Upper lobe of right lung (tissue), 1 donor: ENCODE data around the gene UBA7. TPM values are rescaled to one million over a fixed set of nuclear protein-coding genes. Genes with fewer than 3 reads are reported as not detected.
A peak's percentile ranks its signal among the peaks of the same experiment; 100 is the strongest.

Experiments used
- ATAC-seq: fragments of 200-7000 bp; cut with Tn5 transposase; one replicate; pipeline ENCODE4 v1.9.1; 2020; ENCODE audit warnings: mild to moderate bottlenecking, moderate library complexity
- DNase-seq: peaks from one replicate; pipeline ENCODE4 v3.0.0-alpha.2; 2020
- H3K27ac ChIP-seq: fragments of 200-600 bp; one replicate; pipeline ENCODE4 v1.8.0; 2022
- H3K27me3 ChIP-seq: fragments of 200-600 bp; one replicate; pipeline ENCODE4 v1.8.0; 2022; ENCODE audit warnings: mild to moderate bottlenecking
- H3K36me3 ChIP-seq: fragments of 200-600 bp; one replicate; pipeline ENCODE4 v1.8.0; 2022
- H3K4me1 ChIP-seq: fragments of 200-600 bp; one replicate; pipeline ENCODE4 v1.8.0; 2022
- H3K4me3 ChIP-seq: fragments of 200-600 bp; one replicate; pipeline ENCODE4 v1.8.0; 2022; ENCODE audit warnings: mild to moderate bottlenecking
- H3K9me3 ChIP-seq: fragments of 200-600 bp; one replicate; pipeline ENCODE4 v1.8.0; 2022
- CTCF ChIP-seq: fragments of 200-600 bp; IDR thresholded peaks from one replicate; pipeline ENCODE4 v1.8.0; 2022; ENCODE audit warnings: antibody characterized with exemption
- intact Hi-C: fragments of 100-400 bp; cut with DNase I; formaldehyde crosslinking; loops from one replicate; pipeline ENCODE4 v1.11.0; 2022
- total RNA-seq: library from RNA; stranded (reverse); fragmentation: NEBNext Ultra II Directional; extraction: Animal tissue kit (Norgen Biotek cat#: 25700); gene quantifications from one replicate; pipeline ENCODE4 v1.2.1, GENCODE V29; 2021
- donor health status: DM: no; HTN: yes; CAD: no; lungs with severe emphysema.

UBA7 gene
- total RNA-seq, 1 donor from 2014 or later, result 110 TPM

- no peak overlapping the region for H3K4me3 ChIP-seq
- ATAC-seq, result no peak
- H3K36me3 ChIP-seq, result no peaks in the 10 kb centered on the region
- H3K9me3 ChIP-seq, result no peaks in the 10 kb centered on the region
- no peaks in the 10 kb centered on the region for H3K4me1 ChIP-seq
- intact Hi-C loops, result loop anchor here (10.0 kb wide), 1 partner anchor 120 kb away; no protein-coding TSS in a partner anchor
- TF ChIP-seq CTCF, result no peak
- H3K27ac ChIP-seq, result no peak overlapping the region
- H3K27me3 ChIP-seq, result no peaks in the 10 kb centered on the region
- no peak for DNase-seq
Observed at GRCh38 chr3:49794431-49794830, 19.3 kb downstream of the UBA7 start.

GRCh38 chr3:49793486-49794085, 20.2 kb downstream of the UBA7 start:
- no peak for DNase-seq

GRCh38 chr3:49792371-49793150, 21.2 kb downstream of the UBA7 start:
- no peaks in the 10 kb centered on the region for H3K36me3 ChIP-seq
- no peaks in the 10 kb centered on the region for H3K4me1 ChIP-seq
- ATAC-seq (no peak), DNase-seq (peak; percentile 48)
- intact Hi-C loops, result loop anchor here (10.0 kb wide), 1 partner anchor 122 kb away; no protein-coding TSS in a partner anchor
- no peak overlapping the region for H3K4me3 ChIP-seq
- H3K27me3 ChIP-seq, result no peaks in the 10 kb centered on the region
- TF ChIP-seq CTCF, result no peak
- H3K9me3 ChIP-seq, result no peaks in the 10 kb centered on the region
- H3K27ac ChIP-seq, result no peak overlapping the region

More at GRCh38 chr3:49793486-49794085, 20.2 kb downstream of the UBA7 start:
- Histone ChIP-seq H3K27ac (no peak overlapping the region), H3K36me3 (no peaks in the 10 kb centered on the region), H3K27me3 (no peaks in the 10 kb centered on the region), H3K9me3 (no peaks in the 10 kb centered on the region), H3K4me1 (no peaks in the 10 kb centered on the region), H3K4me3 (no peak overlapping the region)
- ATAC-seq, result no peak
- intact Hi-C loops, result loop anchor here (10.0 kb wide), 1 partner anchor 121 kb away; no protein-coding TSS in a partner anchor
- no peak for TF ChIP-seq CTCF

GRCh38 chr3:49791571-49791970, 22.2 kb downstream of the UBA7 start:
- Histone ChIP-seq H3K9me3 (no peaks in the 10 kb centered on the region), H3K4me1 (peaks cover 7% of the 10 kb centered on the region), H3K27me3 (no peaks in the 10 kb centered on the region), H3K36me3 (no peaks in the 10 kb centered on the region), H3K27ac (no peak overlapping the region), H3K4me3 (no peak overlapping the region)
- intact Hi-C loops, result loop anchor here (10.0 kb wide), 1 partner anchor 123 kb away; no protein-coding TSS in a partner anchor
- DNase-seq (peak; percentile 7), ATAC-seq (no peak)
- TF ChIP-seq CTCF, result no peak

GRCh38 chr3:49790626-49791411, 22.9 kb downstream of the UBA7 start:
- H3K4me3 ChIP-seq, result no peak overlapping the region
- H3K27ac ChIP-seq, result no peak overlapping the region
- DNase-seq, result no peak
- ATAC-seq, result no peak
- intact Hi-C loops, result loop anchor here (10.0 kb wide), 1 partner anchor 124 kb away; no protein-coding TSS in a partner anchor
- H3K4me1 ChIP-seq, result peaks cover 7% of the 10 kb centered on the region
- TF ChIP-seq CTCF, result no peak
- H3K9me3 ChIP-seq, result no peaks in the 10 kb centered on the region
- no peaks in the 10 kb centered on the region for H3K36me3 ChIP-seq
- H3K27me3 ChIP-seq, result no peaks in the 10 kb centered on the region
